WTC11 (cell line): Measurements from ENCODE around the gene AJAP1. TPM values are rescaled to one million over a fixed set of nuclear protein-coding genes. Genes with fewer than 3 reads are reported as not detected.

ENCODE experiments used
- ATAC-seq: fragments of 200-7000 bp; cut with Tn5 transposase; 2 replicates; pipeline ENCODE4 v1.10.0; 2021; ENCODE audit warnings: mild to moderate bottlenecking, moderate library complexity
- CTCF ChIA-PET: fragments of 300-600 bp; sonication (Branson Sonifier 250); formaldehyde crosslinking; loops from one replicate; lab custom pipeline; 2021; ENCODE audit warnings: antibody characterized with exemption; lab: Charles Lee
- POLR2A ChIA-PET: fragments of 350-600 bp; sonication (Branson Sonifier 250); formaldehyde crosslinking; loops from one replicate; lab custom pipeline; 2021; ENCODE audit warnings: antibody characterized with exemption; lab: Charles Lee
- DNase-seq: peaks from one replicate; pipeline ENCODE4 v3.0.0; 2021; ENCODE audit warnings: low spot score
- H3K27ac Mint-ChIP-seq: 2 replicates; pipeline ENCODE4 v1.8.0; 2021; ENCODE audit warnings: mixed read lengths
- H3K27me3 Mint-ChIP-seq: 2 replicates; pipeline ENCODE4 v1.8.0; 2021; ENCODE audit warnings: low read depth, mild to moderate bottlenecking, moderate library complexity, mixed read lengths
- H3K36me3 Mint-ChIP-seq: 2 replicates; pipeline ENCODE4 v1.8.0; 2021; ENCODE audit warnings: mixed read lengths
- H3K4me1 Mint-ChIP-seq: 2 replicates; pipeline ENCODE4 v1.8.0; 2022; ENCODE audit warnings: mixed read lengths
- H3K4me3 Mint-ChIP-seq: 2 replicates; pipeline ENCODE4 v1.8.0; 2021; ENCODE audit warnings: mild to moderate bottlenecking, moderate library complexity, mixed read lengths
- H3K9me3 Mint-ChIP-seq: 2 replicates; pipeline ENCODE4 v1.8.0; 2021; ENCODE audit warnings: mixed read lengths
- ATF1 ChIP-seq: sonication (generic); formaldehyde crosslinking; IDR thresholded peaks from 2 replicates; pipeline ENCODE4 v1.8.1; 2023; ENCODE audit warnings: mild to moderate bottlenecking, moderate library complexity, missing genetic modification reagents
- CBFB ChIP-seq: sonication (generic); formaldehyde crosslinking; IDR thresholded peaks from 2 replicates; pipeline ENCODE4 v1.8.1; 2022; ENCODE audit warnings: mild to moderate bottlenecking, low read depth, missing genetic modification reagents
- CREB1 ChIP-seq: sonication (generic); formaldehyde crosslinking; IDR thresholded peaks from 2 replicates; pipeline ENCODE4 v1.8.0; 2023; ENCODE audit warnings: mild to moderate bottlenecking, missing genetic modification reagents
- ELF4 ChIP-seq: sonication (generic); formaldehyde crosslinking; IDR thresholded peaks from 2 replicates; pipeline ENCODE4 v1.8.1; 2022; ENCODE audit warnings: low read depth, mild to moderate bottlenecking, moderate library complexity, missing genetic modification reagents
- EMX1 ChIP-seq: fragments of 250-450 bp; sonication (Bioruptor Pico); IDR thresholded peaks from 2 replicates; pipeline ENCODE4 v1.8.0; 2021; ENCODE audit warnings: mild to moderate bottlenecking
- ERG ChIP-seq: fragments of 250-450 bp; sonication (Bioruptor Pico); IDR thresholded peaks from 2 replicates; pipeline ENCODE4 v1.8.0; 2021; ENCODE audit warnings: mild to moderate bottlenecking
- HMGA2 ChIP-seq: fragments of 250-450 bp; sonication (Bioruptor Pico); IDR thresholded peaks from 2 replicates; pipeline ENCODE4 v1.4.0; 2021; ENCODE audit warnings: mild to moderate bottlenecking, moderate library complexity
- MAX ChIP-seq: sonication (generic); formaldehyde crosslinking; IDR thresholded peaks from 2 replicates; pipeline ENCODE4 v1.8.0; 2022; ENCODE audit warnings: mild to moderate bottlenecking, missing genetic modification reagents
- MLX ChIP-seq: sonication (generic); formaldehyde crosslinking; IDR thresholded peaks from 2 replicates; pipeline ENCODE4 v1.8.1; 2023; ENCODE audit warnings: mild to moderate bottlenecking, missing genetic modification reagents, moderate library complexity
- PRRX2 ChIP-seq: fragments of 250-450 bp; sonication (Bioruptor Pico); IDR thresholded peaks from 2 replicates; pipeline ENCODE4 v1.8.0; 2021; ENCODE audit warnings: mild to moderate bottlenecking
- RORB ChIP-seq: fragments of 250-450 bp; sonication (Bioruptor Pico); IDR thresholded peaks from 2 replicates; pipeline ENCODE4 v1.9.0; 2021; ENCODE audit warnings: mild to moderate bottlenecking
- SMAD4 ChIP-seq: sonication (generic); formaldehyde crosslinking; IDR thresholded peaks from 2 replicates; pipeline ENCODE4 v1.8.0; 2022; ENCODE audit warnings: mild to moderate bottlenecking, missing genetic modification reagents
- ZBTB21 ChIP-seq: sonication (generic); formaldehyde crosslinking; IDR thresholded peaks from 2 replicates; pipeline ENCODE4 v1.8.1; 2023; ENCODE audit warnings: mild to moderate bottlenecking, missing genetic modification reagents, borderline replicate concordance
- ZNF138 ChIP-seq: sonication (generic); formaldehyde crosslinking; conservative IDR thresholded peaks from 2 replicates; pipeline ENCODE4 v1.8.1; 2022; ENCODE audit warnings: mild to moderate bottlenecking, moderate library complexity, missing genetic modification reagents
- ZNF219 ChIP-seq: sonication (generic); formaldehyde crosslinking; IDR thresholded peaks from 2 replicates; pipeline ENCODE4 v1.8.0; 2023; ENCODE audit warnings: missing genetic modification reagents, mild to moderate bottlenecking, borderline replicate concordance
- ZNF423 ChIP-seq: fragments of 250-450 bp; sonication (Bioruptor Pico); IDR thresholded peaks from 2 replicates; pipeline ENCODE4 v2.1.2; 2022; ENCODE audit warnings: mild to moderate bottlenecking, moderate library complexity
- ZNF532 ChIP-seq: fragments of 250-450 bp; sonication (Bioruptor Pico); IDR thresholded peaks from 2 replicates; pipeline ENCODE4 v1.9.0; 2021; ENCODE audit warnings: mild to moderate bottlenecking, borderline replicate concordance
- total RNA-seq: library from RNA; stranded (reverse); gene quantifications from 3 replicates; pipeline ENCODE4 v1.2.3, GENCODE V29; 2021
- TF ChIP-seq, protein P1 (sequence below): fragments of 200-600 bp; IDR thresholded peaks from 2 replicates; pipeline ENCODE4 v1.8.0; 2022; ENCODE audit warnings: antibody characterized with exemption
- TF ChIP-seq, protein P2 (sequence below): sonication (generic); formaldehyde crosslinking; IDR thresholded peaks from 2 replicates; pipeline ENCODE4 v1.8.1; 2023; ENCODE audit warnings: mild to moderate bottlenecking, missing genetic modification reagents
- TF ChIP-seq, protein P3 (sequence below): sonication (generic); formaldehyde crosslinking; IDR thresholded peaks from 2 replicates; pipeline ENCODE4 v1.8.1; 2023; ENCODE audit warnings: mild to moderate bottlenecking, moderate library complexity, missing genetic modification reagents

Gene AJAP1
- total RNA-seq, 1 experiment from 2014 or later: 2.1 TPM

- Mint-ChIP-seq H3K4me3 (no peak overlapping the region), H3K4me1 (no peaks in the 10 kb centered on the region)
Measured at GRCh38 chr1:4775506-4775905, 121.1 kb downstream of the AJAP1 start.

More at GRCh38 chr1:4775506-4775905, 121.1 kb downstream of the AJAP1 start:
- DNase-seq: no peak
- TF ChIP-seq RORB: no peak
- TF ChIP-seq, protein P1, sequence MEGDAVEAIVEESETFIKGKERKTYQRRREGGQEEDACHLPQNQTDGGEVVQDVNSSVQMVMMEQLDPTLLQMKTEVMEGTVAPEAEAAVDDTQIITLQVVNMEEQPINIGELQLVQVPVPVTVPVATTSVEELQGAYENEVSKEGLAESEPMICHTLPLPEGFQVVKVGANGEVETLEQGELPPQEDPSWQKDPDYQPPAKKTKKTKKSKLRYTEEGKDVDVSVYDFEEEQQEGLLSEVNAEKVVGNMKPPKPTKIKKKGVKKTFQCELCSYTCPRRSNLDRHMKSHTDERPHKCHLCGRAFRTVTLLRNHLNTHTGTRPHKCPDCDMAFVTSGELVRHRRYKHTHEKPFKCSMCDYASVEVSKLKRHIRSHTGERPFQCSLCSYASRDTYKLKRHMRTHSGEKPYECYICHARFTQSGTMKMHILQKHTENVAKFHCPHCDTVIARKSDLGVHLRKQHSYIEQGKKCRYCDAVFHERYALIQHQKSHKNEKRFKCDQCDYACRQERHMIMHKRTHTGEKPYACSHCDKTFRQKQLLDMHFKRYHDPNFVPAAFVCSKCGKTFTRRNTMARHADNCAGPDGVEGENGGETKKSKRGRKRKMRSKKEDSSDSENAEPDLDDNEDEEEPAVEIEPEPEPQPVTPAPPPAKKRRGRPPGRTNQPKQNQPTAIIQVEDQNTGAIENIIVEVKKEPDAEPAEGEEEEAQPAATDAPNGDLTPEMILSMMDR: no peak
- TF ChIP-seq MAX (CRISPR knock-in tag): no peak
- no peak for TF ChIP-seq CREB1 (CRISPR knock-in tag)
- no peak for TF ChIP-seq EMX1 (CRISPR knock-in tag)
- TF ChIP-seq CBFB (CRISPR knock-in tag): no peak
- TF ChIP-seq SMAD4 (CRISPR knock-in tag): no peak
- TF ChIP-seq HMGA2 (CRISPR knock-in tag): no peak
- TF ChIP-seq ZBTB21: no peak
- TF ChIP-seq ERG (CRISPR knock-in tag): no peak
- TF ChIP-seq ATF1 (CRISPR knock-in tag): no peak
- TF ChIP-seq, protein P2, sequence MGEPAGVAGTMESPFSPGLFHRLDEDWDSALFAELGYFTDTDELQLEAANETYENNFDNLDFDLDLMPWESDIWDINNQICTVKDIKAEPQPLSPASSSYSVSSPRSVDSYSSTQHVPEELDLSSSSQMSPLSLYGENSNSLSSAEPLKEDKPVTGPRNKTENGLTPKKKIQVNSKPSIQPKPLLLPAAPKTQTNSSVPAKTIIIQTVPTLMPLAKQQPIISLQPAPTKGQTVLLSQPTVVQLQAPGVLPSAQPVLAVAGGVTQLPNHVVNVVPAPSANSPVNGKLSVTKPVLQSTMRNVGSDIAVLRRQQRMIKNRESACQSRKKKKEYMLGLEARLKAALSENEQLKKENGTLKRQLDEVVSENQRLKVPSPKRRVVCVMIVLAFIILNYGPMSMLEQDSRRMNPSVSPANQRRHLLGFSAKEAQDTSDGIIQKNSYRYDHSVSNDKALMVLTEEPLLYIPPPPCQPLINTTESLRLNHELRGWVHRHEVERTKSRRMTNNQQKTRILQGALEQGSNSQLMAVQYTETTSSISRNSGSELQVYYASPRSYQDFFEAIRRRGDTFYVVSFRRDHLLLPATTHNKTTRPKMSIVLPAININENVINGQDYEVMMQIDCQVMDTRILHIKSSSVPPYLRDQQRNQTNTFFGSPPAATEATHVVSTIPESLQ: no peak
- TF ChIP-seq PRRX2 (CRISPR knock-in tag): no peak
- TF ChIP-seq, protein P3, sequence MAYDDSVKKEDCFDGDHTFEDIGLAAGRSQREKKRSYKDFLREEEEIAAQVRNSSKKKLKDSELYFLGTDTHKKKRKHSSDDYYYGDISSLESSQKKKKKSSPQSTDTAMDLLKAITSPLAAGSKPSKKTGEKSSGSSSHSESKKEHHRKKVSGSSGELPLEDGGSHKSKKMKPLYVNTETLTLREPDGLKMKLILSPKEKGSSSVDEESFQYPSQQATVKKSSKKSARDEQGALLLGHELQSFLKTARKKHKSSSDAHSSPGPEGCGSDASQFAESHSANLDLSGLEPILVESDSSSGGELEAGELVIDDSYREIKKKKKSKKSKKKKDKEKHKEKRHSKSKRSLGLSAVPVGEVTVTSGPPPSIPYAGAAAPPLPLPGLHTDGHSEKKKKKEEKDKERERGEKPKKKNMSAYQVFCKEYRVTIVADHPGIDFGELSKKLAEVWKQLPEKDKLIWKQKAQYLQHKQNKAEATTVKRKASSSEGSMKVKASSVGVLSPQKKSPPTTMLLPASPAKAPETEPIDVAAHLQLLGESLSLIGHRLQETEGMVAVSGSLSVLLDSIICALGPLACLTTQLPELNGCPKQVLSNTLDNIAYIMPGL (CRISPR knock-in tag): no peak
- TF ChIP-seq ZNF423 (CRISPR knock-in tag): no peak
- TF ChIP-seq ZNF532 (CRISPR knock-in tag): no peak
- no peak for TF ChIP-seq ELF4
- TF ChIP-seq ZNF138 (CRISPR knock-in tag): no peak
- no peak for TF ChIP-seq MLX (CRISPR knock-in tag)
- no peak for TF ChIP-seq ZNF219 (CRISPR knock-in tag)
- no peak overlapping the region for H3K27ac Mint-ChIP-seq
- peaks cover 61% of the 10 kb centered on the region for H3K36me3 Mint-ChIP-seq
- peaks cover 38% of the 10 kb centered on the region for H3K9me3 Mint-ChIP-seq
- ATAC-seq: no peak
- POLR2A ChIA-PET: no interaction called here
- CTCF ChIA-PET: no interaction called here
- peaks cover 9% of the 10 kb centered on the region for H3K27me3 Mint-ChIP-seq
